ENCODE results near the gene SGCD. TPM values are rescaled to one million over a fixed set of nuclear protein-coding genes. Genes with fewer than 3 reads are reported as not detected.

SGCD gene
- total RNA-seq, 6 experiments from 2014 or later, result 5.2 to 6.7 (median 6.4) TPM

DNA sequence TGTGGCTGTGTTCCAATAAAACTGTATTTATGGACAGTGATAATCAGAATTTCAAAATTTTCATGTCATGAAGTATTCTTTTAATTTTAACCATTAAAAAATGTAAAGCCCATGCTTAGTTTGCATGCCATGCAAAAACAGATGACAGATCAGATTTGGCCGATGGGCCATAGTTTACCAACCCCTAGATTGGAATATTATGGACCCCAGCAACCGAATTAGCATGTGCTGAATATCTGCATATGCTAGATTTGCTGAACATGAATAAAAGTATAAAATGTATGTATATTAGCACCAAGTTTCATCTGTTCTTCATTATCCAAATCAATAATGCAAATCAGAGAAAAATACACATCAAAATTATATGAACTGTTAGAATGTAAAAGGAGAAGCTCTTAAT lies 364.6 kb downstream of the SGCD start:
- H3K36me3 Mint-ChIP-seq (ENCODE audit: low read depth), result no peaks in the 10 kb centered on the region
- no peaks in the 10 kb centered on the region for H3K4me1 Mint-ChIP-seq (ENCODE audit: low read depth)
- DNase-seq, result no peak
- TF ChIP-seq, protein P1, sequence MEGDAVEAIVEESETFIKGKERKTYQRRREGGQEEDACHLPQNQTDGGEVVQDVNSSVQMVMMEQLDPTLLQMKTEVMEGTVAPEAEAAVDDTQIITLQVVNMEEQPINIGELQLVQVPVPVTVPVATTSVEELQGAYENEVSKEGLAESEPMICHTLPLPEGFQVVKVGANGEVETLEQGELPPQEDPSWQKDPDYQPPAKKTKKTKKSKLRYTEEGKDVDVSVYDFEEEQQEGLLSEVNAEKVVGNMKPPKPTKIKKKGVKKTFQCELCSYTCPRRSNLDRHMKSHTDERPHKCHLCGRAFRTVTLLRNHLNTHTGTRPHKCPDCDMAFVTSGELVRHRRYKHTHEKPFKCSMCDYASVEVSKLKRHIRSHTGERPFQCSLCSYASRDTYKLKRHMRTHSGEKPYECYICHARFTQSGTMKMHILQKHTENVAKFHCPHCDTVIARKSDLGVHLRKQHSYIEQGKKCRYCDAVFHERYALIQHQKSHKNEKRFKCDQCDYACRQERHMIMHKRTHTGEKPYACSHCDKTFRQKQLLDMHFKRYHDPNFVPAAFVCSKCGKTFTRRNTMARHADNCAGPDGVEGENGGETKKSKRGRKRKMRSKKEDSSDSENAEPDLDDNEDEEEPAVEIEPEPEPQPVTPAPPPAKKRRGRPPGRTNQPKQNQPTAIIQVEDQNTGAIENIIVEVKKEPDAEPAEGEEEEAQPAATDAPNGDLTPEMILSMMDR (IDR thresholded peaks at IDR 0.05), result no peak
- no peaks in the 10 kb centered on the region; the same call in 1 of the 2 replicates for H3K27me3 Mint-ChIP-seq (ENCODE audit: insufficient read depth)
- peaks cover 6% of the 10 kb centered on the region for H3K9me3 Mint-ChIP-seq
- no peak overlapping the region for H3K4me3 Mint-ChIP-seq
- H3K27ac Mint-ChIP-seq, result no peak overlapping the region

GRCh38 chr5:156693113-156693512 lies 366.1 kb downstream of the SGCD start:
- no peak overlapping the region for H3K27ac Mint-ChIP-seq
- no peak overlapping the region for H3K4me3 Mint-ChIP-seq
- TF ChIP-seq, protein P1 (IDR thresholded peaks at IDR 0.05), result no peak
- DNase-seq, result no peak
- no peaks in the 10 kb centered on the region for H3K36me3 Mint-ChIP-seq (ENCODE audit: low read depth)
- H3K4me1 Mint-ChIP-seq (ENCODE audit: low read depth), result no peaks in the 10 kb centered on the region
- no peaks in the 10 kb centered on the region for H3K27me3 Mint-ChIP-seq (ENCODE audit: insufficient read depth)
- H3K9me3 Mint-ChIP-seq, result peaks cover 6% of the 10 kb centered on the region

DNA sequence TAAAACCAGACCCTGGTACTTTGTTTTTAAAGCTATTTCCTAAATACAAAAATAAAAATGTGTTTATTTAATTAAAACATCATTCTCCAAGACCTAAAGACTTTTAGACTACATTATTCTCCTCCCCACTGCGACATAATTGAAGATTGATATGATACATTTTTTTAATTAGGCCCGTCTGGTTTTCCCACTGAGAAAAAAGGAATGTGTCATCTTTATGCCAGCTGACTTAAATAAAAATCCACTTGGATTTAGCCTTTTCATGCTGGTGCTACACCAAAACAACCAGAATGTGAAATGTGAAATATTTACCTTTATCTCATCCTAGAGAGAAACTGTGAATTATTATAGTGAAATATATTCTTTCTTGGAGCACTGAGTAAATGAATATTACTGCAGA lies 367.6 kb downstream of the SGCD start:
- DNase-seq, result no peak
- H3K9me3 Mint-ChIP-seq, result peaks cover 6% of the 10 kb centered on the region

GRCh38 chr5:156695774-156696173 lies 368.8 kb downstream of the SGCD start:
- Mint-ChIP-seq H3K4me3 (no peak overlapping the region), H3K27ac (no peak overlapping the region), H3K27me3 (ENCODE audit: insufficient read depth) (no peaks in the 10 kb centered on the region), H3K4me1 (ENCODE audit: low read depth) (no peaks in the 10 kb centered on the region), H3K9me3 (0 out of 2 replicates have a peak, but pooled peaks cover 3% of the 10 kb centered on the region), H3K36me3 (ENCODE audit: low read depth) (no peaks in the 10 kb centered on the region; the same call in 1 of the 2 replicates)
- DNase-seq, result no peak
- TF ChIP-seq, protein P1 (IDR thresholded peaks at IDR 0.05), result no peak

More for the DNA sequence above, 367.6 kb downstream of the SGCD start:
- Mint-ChIP-seq H3K4me3 (no peak overlapping the region), H3K27me3 (ENCODE audit: insufficient read depth) (no peaks in the 10 kb centered on the region), H3K27ac (no peak overlapping the region), H3K36me3 (ENCODE audit: low read depth) (no peaks in the 10 kb centered on the region), H3K4me1 (ENCODE audit: low read depth) (no peaks in the 10 kb centered on the region)
- TF ChIP-seq, protein P1 (IDR thresholded peaks at IDR 0.05), result no peak

- DNase-seq, result no peak
- no peak overlapping the region for H3K27ac Mint-ChIP-seq
- H3K27me3 Mint-ChIP-seq (ENCODE audit: insufficient read depth), result no peaks in the 10 kb centered on the region
- no peaks in the 10 kb centered on the region for H3K4me1 Mint-ChIP-seq (ENCODE audit: low read depth)
- no peaks in the 10 kb centered on the region; the same call in 1 of the 2 replicates for H3K36me3 Mint-ChIP-seq (ENCODE audit: low read depth)
- no peak overlapping the region for H3K4me3 Mint-ChIP-seq
- TF ChIP-seq, protein P1 (IDR thresholded peaks at IDR 0.05), result no peak
- peaks cover 10% of the 10 kb centered on the region; the same call in 1 of the 2 replicates for H3K9me3 Mint-ChIP-seq
These were observed 371.4 kb downstream of the SGCD start for GRCh38 chr5:156698323-156698722.

DNA sequence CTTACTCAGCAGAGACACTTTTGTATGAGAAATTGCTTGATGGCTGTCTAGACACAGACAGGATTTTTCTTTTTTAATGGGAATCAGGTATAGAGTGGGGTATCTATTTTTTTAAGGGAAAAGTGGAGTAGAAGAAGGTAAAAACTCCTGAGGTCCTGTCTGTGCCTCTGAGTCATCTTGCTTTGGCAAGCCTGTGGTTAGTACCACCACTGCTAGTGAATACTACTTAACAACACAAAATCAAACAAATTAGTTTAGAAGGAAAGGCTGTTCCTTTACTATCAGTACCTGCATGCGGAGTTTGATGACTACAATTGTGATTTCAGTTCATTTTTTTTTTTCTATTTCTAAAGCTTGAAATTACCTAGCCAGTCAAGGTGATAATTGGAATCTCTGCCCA lies 372.2 kb downstream of the SGCD start:
- Mint-ChIP-seq H3K27me3 (ENCODE audit: insufficient read depth) (no peaks in the 10 kb centered on the region), H3K9me3 (peaks cover 10% of the 10 kb centered on the region; the same call in 1 of the 2 replicates), H3K27ac (no peak overlapping the region), H3K36me3 (ENCODE audit: low read depth) (no peaks in the 10 kb centered on the region; the same call in 1 of the 2 replicates), H3K4me1 (ENCODE audit: low read depth) (no peaks in the 10 kb centered on the region), H3K4me3 (no peak overlapping the region)
- TF ChIP-seq, protein P1 (IDR thresholded peaks at IDR 0.05), result no peak
- DNase-seq, result no peak
